ENCODE results near the gene HRH4.

Gene HRH4

DNA sequence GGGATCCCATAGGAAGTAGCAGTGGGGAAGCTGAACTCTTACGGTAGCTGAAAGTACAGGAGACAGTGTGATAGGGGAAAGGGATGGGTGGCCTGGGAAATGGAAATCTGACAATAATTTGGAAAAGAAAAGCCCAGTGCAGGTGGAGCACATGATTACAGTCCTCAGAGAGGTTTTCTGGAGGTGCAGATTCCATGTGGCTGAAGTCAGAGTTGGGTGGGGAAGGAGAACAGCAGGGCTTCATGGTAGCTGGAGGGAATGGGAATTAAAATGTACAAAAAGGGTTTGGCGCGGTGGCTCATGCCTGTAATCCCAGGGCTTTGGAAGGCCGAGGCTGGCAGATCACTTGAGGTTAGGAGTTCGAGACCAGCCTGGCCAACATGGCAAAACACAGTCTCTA lies 12.2 kb downstream of the HRH4 start:
- Histone ChIP-seq H3K4me1 (no peaks in the 10 kb centered on the region), H3K4me3 (no peak overlapping the region), H3K27me3 (no peaks in the 10 kb centered on the region), H3K9me3 (no peaks in the 10 kb centered on the region), H3K27ac (no peak overlapping the region), H3K36me3 (no peaks in the 10 kb centered on the region)
- TF ChIP-seq CTCF (IDR thresholded peaks at IDR 0.05), result no peak
- no peak for DNase-seq
- intact Hi-C loops (cut with DNase I; ENCODE audit: low total_unique reads), result no loop called here

DNA sequence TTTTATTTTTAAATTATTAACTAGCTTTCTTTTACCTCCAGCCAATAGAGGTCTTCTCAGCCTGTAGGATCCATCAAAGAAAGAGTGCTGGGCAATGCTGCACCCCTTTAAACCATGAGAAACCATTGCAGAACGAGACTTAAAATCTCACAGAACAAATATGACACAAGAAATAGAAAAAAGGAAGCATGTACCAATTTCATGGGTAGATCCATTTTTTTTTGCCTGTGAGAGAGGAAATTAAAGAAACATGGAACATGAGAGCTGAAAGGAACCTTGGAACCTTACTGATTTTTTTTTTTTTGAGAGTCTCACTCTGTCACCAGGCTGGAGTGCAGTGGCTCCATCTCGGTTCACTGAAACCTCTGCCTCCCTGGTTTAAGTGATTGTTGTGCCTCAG lies 14.0 kb downstream of the HRH4 start:
- H3K9me3 ChIP-seq, result no peaks in the 10 kb centered on the region
- H3K27ac ChIP-seq, result no peak overlapping the region
- no peaks in the 10 kb centered on the region for H3K27me3 ChIP-seq
- H3K4me3 ChIP-seq, result no peak overlapping the region
- intact Hi-C loops (cut with DNase I; ENCODE audit: low total_unique reads), result no loop called here
- H3K36me3 ChIP-seq, result no peaks in the 10 kb centered on the region
- DNase-seq, result no peak
- H3K4me1 ChIP-seq, result no peaks in the 10 kb centered on the region
- TF ChIP-seq CTCF (IDR thresholded peaks at IDR 0.05), result no peak

DNA sequence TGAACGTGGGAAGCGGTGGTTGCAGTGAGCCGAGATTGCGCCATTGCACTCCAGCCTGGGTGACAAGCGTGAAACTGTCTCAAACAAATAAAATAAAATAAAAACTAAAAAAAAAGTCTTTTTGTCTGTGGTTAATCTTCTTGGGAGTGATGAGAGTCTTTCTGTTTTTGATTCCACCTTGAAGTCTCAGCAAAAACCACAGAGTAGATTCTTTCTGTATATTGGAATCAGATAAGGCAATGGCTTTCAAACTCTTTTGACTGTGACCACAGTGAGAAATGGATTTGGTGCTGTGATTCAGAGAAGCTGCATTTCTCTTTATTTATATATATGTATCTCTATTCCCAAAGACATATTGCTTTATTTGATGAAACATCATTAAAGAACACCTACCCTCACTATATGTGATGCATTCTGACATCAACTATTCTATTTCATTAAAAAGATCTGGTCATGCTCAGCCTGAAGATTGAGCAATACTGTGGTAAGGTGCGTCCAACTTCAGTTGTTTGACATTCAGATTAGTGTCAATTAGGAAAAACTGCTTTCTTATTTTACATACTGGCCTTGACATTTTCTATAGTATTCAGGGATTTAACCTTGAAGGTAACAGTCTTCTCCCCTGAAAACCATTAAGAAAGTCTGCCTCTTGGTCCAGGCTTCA lies 15.6 kb downstream of the HRH4 start:
- Histone ChIP-seq H3K9me3 (no peaks in the 10 kb centered on the region), H3K36me3 (no peaks in the 10 kb centered on the region), H3K4me1 (no peaks in the 10 kb centered on the region), H3K27me3 (no peaks in the 10 kb centered on the region), H3K4me3 (no peak overlapping the region), H3K27ac (no peak overlapping the region)
- intact Hi-C loops (cut with DNase I; ENCODE audit: low total_unique reads), result no loop called here
- TF ChIP-seq CTCF (IDR thresholded peaks at IDR 0.05), result no peak
- DNase-seq, result no peak

GRCh38 chr18:24479371-24479770 lies 18.9 kb downstream of the HRH4 start:
- no peaks in the 10 kb centered on the region for H3K9me3 ChIP-seq
- intact Hi-C loops (cut with DNase I; ENCODE audit: low total_unique reads), result no loop called here
- no peak overlapping the region for H3K27ac ChIP-seq
- no peak for TF ChIP-seq CTCF (IDR thresholded peaks at IDR 0.05)
- H3K36me3 ChIP-seq, result no peaks in the 10 kb centered on the region
- no peaks in the 10 kb centered on the region for H3K4me1 ChIP-seq
- H3K4me3 ChIP-seq, result no peak overlapping the region
- no peak for DNase-seq
- H3K27me3 ChIP-seq, result no peaks in the 10 kb centered on the region

GRCh38 chr18:24482821-24483220 lies 22.4 kb downstream of the HRH4 start:
- Histone ChIP-seq H3K4me3 (no peak overlapping the region), H3K4me1 (peaks cover 0 to 3% (median 0%) of the 10 kb centered on the region in 4 donors), H3K27me3 (peaks cover 0 to 3% of the 10 kb centered on the region in 2 donors), H3K27ac (no peak overlapping the region), H3K36me3 (no peaks in the 10 kb centered on the region), H3K9me3 (no peaks in the 10 kb centered on the region)
- intact Hi-C loops (cut with DNase I; ENCODE audit: low total_unique reads), result loop anchor here (10.0 kb wide), 2 partner anchors 58 to 308 kb away; partner anchors contain the start of gene IMPACT
- TF ChIP-seq CTCF (IDR thresholded peaks at IDR 0.05), result no peak
- DNase-seq, result no peak
